HCT116 (cell line): ENCODE data around the gene ACP2.

Experiments used
- CBX3 ChIP-seq: IDR thresholded peaks from 2 replicates; pipeline ENCODE4 v1.6.1; 2012; ENCODE audit warnings: low read depth
- CEBPB ChIP-seq: IDR thresholded peaks from 2 replicates; pipeline ENCODE4 v1.6.1; 2012; ENCODE audit warnings: low read depth
- EZH2phosphoT487 ChIP-seq: fragments of 200-600 bp; IDR thresholded peaks from 2 replicates; pipeline ENCODE4 v1.6.1; 2018; ENCODE audit warnings: antibody characterized with exemption, borderline replicate concordance
- FOSL1 ChIP-seq: IDR thresholded peaks from 2 replicates; pipeline ENCODE4 v1.6.1; 2012; ENCODE audit warnings: low read depth
- JUND ChIP-seq: IDR thresholded peaks from 2 replicates; pipeline ENCODE4 v1.6.1; 2012
- POLR2A ChIP-seq: IDR thresholded peaks from 2 replicates; pipeline ENCODE4 v1.7.0; 2011; ENCODE audit warnings: borderline replicate concordance; ENCODE audit not compliant: insufficient read depth, insufficient read length; ENCODE audit errors: extremely low read depth
- POLR2AphosphoS5 ChIP-seq: IDR thresholded peaks from 2 replicates; pipeline ENCODE4 v1.6.1; 2011; ENCODE audit warnings: mild to moderate bottlenecking, low read depth, low read length, moderate library complexity
- YY1 ChIP-seq: IDR thresholded peaks from 2 replicates; pipeline ENCODE4 v1.6.1; 2011; ENCODE audit warnings: low read length, low read depth, moderate library complexity, mild to moderate bottlenecking; ENCODE audit not compliant: insufficient replicate concordance; ENCODE audit errors: extremely low read depth
- TF ChIP-seq, protein P1 (sequence below), 3 experiments: fragments of 200-600 bp in 1 of 3; sonication (generic) in 1 of 3; IDR thresholded peaks in 2 of 3; conservative IDR thresholded peaks in 1 of 3; 2 replicates each; pipeline ENCODE4 v1.5.1; 2012 to 2017; ENCODE audit warnings: low read depth in 2 of 3, low read length in 2 of 3, antibody characterized with exemption in 1 of 3, borderline replicate concordance in 1 of 3, control low read depth in 1 of 3, mild to moderate bottlenecking in 1 of 3, mixed read lengths in 1 of 3, mixed run types in 1 of 3, moderate library complexity in 1 of 3; ENCODE audit not compliant: insufficient read depth in 1 of 3
- TF ChIP-seq, protein P2 (sequence below): IDR thresholded peaks from 2 replicates; pipeline ENCODE4 v1.6.1; 2012; ENCODE audit warnings: low read depth

DNA sequence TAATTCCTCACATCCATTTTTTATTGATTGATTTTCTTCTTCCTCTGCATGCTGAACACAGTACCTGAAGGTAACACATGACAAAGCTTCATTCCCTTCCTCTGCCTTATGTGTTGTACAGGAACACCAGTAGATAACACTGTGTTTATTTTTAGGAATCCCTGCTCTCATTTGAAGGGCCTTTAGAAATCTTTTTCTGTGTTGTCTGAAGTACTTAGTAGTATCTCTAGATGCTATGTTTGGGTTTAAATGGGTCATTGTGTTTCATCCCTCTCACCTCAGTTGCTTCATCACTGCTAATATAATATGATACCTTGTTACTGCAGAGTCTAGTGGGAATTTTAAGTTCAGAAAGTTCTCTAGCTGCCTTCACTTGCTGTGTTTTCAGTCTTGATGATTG is 31.5 kb upstream of the ACP2 start:
- TF ChIP-seq, protein P1, sequence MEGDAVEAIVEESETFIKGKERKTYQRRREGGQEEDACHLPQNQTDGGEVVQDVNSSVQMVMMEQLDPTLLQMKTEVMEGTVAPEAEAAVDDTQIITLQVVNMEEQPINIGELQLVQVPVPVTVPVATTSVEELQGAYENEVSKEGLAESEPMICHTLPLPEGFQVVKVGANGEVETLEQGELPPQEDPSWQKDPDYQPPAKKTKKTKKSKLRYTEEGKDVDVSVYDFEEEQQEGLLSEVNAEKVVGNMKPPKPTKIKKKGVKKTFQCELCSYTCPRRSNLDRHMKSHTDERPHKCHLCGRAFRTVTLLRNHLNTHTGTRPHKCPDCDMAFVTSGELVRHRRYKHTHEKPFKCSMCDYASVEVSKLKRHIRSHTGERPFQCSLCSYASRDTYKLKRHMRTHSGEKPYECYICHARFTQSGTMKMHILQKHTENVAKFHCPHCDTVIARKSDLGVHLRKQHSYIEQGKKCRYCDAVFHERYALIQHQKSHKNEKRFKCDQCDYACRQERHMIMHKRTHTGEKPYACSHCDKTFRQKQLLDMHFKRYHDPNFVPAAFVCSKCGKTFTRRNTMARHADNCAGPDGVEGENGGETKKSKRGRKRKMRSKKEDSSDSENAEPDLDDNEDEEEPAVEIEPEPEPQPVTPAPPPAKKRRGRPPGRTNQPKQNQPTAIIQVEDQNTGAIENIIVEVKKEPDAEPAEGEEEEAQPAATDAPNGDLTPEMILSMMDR (IDR thresholded peaks at IDR 0.05 in 2 of 3, conservative IDR thresholded peaks at IDR 0.05 in 1 of 3; ENCODE audit: borderline replicate concordance in 1 of 3, insufficient read depth in 1 of 3, low read depth in 2 of 3, low read length in 2 of 3): no peak
- TF ChIP-seq POLR2A (no peak), YY1 (no peak), JUND (no peak), CBX3 (no peak), EZH2phosphoT487 (no peak), CEBPB (no peak), FOSL1 (no peak), POLR2AphosphoS5 (no peak)
- TF ChIP-seq, protein P2, sequence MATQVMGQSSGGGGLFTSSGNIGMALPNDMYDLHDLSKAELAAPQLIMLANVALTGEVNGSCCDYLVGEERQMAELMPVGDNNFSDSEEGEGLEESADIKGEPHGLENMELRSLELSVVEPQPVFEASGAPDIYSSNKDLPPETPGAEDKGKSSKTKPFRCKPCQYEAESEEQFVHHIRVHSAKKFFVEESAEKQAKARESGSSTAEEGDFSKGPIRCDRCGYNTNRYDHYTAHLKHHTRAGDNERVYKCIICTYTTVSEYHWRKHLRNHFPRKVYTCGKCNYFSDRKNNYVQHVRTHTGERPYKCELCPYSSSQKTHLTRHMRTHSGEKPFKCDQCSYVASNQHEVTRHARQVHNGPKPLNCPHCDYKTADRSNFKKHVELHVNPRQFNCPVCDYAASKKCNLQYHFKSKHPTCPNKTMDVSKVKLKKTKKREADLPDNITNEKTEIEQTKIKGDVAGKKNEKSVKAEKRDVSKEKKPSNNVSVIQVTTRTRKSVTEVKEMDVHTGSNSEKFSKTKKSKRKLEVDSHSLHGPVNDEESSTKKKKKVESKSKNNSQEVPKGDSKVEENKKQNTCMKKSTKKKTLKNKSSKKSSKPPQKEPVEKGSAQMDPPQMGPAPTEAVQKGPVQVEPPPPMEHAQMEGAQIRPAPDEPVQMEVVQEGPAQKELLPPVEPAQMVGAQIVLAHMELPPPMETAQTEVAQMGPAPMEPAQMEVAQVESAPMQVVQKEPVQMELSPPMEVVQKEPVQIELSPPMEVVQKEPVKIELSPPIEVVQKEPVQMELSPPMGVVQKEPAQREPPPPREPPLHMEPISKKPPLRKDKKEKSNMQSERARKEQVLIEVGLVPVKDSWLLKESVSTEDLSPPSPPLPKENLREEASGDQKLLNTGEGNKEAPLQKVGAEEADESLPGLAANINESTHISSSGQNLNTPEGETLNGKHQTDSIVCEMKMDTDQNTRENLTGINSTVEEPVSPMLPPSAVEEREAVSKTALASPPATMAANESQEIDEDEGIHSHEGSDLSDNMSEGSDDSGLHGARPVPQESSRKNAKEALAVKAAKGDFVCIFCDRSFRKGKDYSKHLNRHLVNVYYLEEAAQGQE: no peak
